ENCODE measurements around the gene TGM1.
"Not testable (repeated sequence)": the region's sequence is repeated elsewhere in the genome, so short reads cannot be mapped to it uniquely, and the experiment has no call there.

Gene TGM1

DNA sequence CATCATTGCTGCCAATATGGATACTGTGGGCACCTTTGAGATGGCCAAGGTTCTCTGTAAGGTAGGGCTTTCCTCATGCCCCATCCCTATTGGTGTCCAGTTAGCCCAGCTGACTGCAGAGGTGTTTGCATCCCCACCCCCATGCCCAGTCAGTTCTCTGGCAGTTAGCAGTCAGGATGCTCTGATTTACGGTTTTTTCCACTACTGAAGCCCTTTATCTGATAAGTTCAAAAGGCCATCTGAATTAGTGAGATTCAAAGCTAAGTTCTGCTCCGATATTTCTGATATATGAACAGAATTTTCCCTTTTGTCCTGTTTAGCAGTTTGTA is 29.5 kb downstream of the TGM1 start:
- no peak for DNase-seq (ENCODE audit: low read depth)

GRCh38 chr14:24232645-24233537 is 30.1 kb downstream of the TGM1 start, which contains the start of gene GMPR2:
Gene GMPR2, plus strand, starts transcription at chr14:24232929. Its CDS starts 325 bp downstream, at chr14:24233254.
- DNase-seq (ENCODE audit: low read depth): no peak

DNA sequence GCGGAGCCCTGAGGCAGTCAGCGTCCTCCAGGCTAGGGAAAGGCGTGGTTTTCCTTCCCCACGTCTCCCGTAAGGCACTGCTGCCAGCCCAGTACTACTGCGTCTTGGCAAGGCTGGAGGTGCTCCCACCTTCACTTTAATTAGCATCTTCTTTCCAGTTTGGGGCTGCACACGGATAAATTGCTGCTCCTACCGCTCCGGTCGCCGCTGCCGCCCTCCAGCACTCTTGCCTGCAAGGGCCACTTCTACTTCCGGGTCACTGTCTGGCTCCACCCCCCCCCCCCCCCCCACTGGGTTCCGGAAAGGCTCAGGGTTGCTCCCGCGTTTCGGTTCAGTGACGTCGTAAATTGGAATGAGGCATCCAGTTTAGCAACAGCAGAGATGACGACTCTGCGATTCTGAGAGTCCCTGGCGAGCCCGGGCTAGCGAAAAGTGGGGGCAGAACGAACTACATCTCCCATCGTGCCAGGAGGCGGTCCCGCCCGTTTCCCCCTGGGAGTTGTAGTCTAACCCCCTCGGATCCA is 30.8 kb downstream of the TGM1 start, which contains the start of gene NEDD8:
Gene NEDD8, minus strand, starts transcription at position 247 of the 524 bp plus-strand sequence. Its CDS starts 100 bp downstream, at position 147.
- peak; percentile 96 for DNase-seq (ENCODE audit: low read depth)

- DNase-seq (ENCODE audit: low read depth): no peak
Measured at GRCh38 chr14:24231263-24232120, 31.5 kb downstream of the TGM1 start.

GRCh38 chr14:24228902-24229301 is 34.1 kb downstream of the TGM1 start:
- no peak for DNase-seq (ENCODE audit: low read depth)

- no peak for DNase-seq (ENCODE audit: low read depth)
Measured at GRCh38 chr14:24226473-24226872, 36.5 kb downstream of the TGM1 start.

DNA sequence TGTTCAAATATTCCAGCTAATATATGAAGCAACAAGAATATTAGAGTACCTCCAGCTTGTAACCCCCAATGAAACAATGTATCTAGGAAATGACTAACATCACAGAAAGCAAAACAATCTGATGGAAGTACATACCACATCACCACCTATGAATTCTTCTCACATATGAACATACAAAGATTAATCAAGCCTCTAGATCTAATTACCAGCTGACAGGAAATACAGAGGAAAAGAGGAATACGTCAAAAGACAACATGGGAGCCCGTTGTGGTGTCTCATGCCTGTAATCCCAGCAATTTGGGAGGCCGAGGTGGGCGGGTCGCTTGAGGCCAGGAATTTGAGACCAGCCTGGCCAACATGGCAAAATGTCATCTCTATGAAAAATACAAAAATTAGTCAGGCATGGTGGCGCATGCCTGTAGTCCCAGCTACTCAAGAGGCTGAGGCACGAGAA is 38.3 kb downstream of the TGM1 start:
- DNase-seq (ENCODE audit: low read depth): peak; percentile 54

GRCh38 chr14:24222987-24223386 is 40.0 kb downstream of the TGM1 start:
- DNase-seq (ENCODE audit: low read depth): not testable (repeated sequence)

DNA sequence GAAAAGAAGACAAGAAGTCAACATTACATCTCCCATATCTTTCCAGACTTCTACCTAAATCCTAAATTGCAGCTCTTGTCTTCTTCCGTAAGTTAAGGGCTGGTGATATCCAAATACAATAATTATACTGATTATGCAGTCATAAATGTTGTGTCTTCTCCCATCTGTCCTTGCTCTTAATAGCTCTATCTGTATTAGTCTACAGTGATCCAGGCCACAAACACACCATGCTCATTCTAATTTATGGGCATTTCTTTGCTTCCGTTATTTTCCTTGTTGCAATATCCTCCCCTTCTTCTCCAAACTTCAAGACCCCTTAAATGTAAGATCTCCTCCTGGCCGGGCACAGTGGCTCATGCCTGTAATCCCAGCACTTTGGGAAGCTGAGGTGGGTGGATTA is 43.5 kb downstream of the TGM1 start:
- DNase-seq (ENCODE audit: low read depth): no peak

DNA sequence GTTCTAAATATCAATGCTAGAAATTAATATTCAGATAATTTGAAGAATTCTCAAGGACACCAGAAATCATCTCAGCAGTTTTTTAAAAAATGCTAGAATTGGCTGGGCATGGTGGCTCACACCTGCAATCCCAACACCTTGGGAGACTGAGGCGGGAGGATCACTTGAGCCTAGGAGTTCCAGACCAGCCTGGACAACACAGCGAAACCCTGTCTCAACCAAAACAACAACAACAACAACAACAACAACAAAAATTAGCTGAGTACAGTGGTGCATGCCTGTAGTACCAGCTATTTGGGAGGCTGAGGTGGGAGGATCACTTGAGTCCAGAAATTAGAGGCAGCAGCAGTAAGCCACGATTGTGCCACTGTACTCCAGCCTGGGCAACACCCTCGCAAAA is 43.9 kb downstream of the TGM1 start:
- DNase-seq (ENCODE audit: low read depth): no peak

DNA sequence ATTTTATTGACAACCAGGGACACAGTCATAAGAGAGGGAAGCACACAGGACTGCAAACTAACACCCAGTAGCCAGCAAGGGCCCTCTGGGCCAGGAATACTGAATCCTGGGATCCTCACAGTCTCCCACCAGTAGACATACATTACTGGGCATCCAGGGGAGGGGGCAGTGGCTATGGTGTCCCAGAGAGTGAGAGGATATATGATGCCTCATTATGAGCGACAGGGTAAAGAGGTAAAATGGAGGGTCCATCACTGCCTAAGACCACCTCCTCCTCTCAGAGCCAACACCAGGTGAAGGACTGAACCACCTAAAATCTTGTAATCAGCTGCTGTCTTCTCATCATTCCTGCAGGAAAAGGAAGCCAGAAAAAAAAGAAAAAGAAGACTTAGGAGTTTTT is 46.1 kb downstream of the TGM1 start:
- DNase-seq (ENCODE audit: low read depth): not testable (repeated sequence)

DNA sequence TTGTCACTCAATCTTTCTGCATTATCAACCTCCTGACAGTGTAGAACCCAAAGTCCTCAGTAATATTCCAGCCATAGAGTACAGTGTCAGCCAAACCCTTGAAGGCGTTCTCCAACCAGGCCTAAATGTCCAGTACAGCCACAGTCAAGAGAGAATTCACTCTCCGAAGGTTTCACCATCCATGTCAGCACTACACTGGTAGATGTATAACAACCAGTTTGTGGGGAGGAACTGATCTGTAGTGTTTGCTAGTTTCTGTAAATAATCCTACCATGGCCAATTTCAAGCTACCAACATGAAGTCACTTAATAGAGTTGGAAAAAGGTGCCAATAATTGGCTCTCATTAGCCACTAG is 46.7 kb downstream of the TGM1 start:
- no peak for DNase-seq (ENCODE audit: low read depth)

DNA sequence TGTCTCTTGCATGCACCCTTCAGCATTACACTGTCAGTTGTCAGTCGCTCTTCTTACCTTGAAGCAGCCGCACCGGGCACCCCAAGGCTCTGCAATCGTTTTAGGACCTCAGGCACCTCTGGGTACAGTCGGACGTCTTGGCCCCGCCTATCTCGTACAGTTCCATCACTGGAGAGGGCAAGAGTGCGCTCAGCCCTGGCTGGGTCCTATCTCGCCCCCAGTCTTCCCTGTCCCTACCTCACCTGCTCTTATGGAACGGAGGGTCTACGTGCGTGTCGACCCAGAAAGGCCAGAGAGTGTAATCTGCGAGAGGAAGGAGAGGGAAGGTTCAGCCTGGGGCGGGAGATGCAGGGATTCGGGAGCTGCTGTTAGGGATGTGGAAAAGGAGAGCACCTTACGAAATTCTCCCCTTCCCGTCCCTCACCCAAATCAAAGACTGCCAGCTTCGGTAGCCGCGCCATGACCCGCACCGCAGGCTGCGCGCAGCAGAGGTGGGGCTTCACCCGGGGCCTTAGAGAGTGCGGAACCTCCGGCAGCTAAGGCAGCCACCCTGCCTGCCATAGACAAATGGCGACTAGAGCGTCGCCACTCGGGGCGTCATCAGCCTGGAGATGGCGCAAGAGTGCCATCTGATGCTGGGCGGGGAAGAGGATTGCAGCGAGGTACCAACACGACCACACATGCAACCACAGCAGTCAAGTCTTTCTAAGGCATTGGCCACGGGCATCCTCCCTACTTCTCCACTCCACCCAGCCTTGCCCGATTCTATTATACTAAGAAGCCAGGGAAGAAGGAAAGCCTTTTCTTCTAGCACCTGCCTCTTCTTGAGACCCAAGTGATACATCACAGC is 47.3 kb downstream of the TGM1 start, which contains the start of gene MDP1:
Gene MDP1, minus strand, starts transcription at position 572 of the 850 bp plus-strand sequence. Its CDS starts 111 bp downstream, at position 461.
- DNase-seq (ENCODE audit: low read depth): peak; percentile 65

GRCh38 chr14:24213866-24214662 is 48.9 kb downstream of the TGM1 start:
- no peak for DNase-seq (ENCODE audit: low read depth)

GRCh38 chr14:24212924-24213865 is 49.8 kb downstream of the TGM1 start, which contains the start of gene CHMP4A:
Gene CHMP4A, minus strand, starts transcription at chr14:24213488. Its CDS starts 49 bp downstream, at chr14:24213439.
- DNase-seq (ENCODE audit: low read depth): peak; percentile 96

DNA sequence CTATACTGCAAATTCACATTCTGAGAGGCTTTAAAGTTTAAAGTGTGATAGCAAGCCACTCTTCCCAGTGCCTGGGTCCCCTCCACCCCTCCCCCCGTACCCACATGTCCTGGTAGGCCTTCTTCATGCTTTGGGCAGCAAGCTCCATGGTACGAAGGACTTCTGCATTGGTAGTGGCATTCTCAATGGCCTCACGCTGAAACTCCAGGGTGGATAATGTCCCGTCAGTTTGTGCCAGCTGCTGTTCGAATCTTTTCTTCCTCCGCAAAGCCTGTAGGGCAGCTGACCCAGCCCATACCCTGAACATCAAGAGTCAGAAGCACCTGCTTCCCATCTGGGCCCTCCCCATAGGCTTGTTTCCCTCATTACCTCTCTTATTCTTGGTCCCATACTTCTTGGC is 51.7 kb downstream of the TGM1 start:
- DNase-seq (ENCODE audit: low read depth): no peak

DNA sequence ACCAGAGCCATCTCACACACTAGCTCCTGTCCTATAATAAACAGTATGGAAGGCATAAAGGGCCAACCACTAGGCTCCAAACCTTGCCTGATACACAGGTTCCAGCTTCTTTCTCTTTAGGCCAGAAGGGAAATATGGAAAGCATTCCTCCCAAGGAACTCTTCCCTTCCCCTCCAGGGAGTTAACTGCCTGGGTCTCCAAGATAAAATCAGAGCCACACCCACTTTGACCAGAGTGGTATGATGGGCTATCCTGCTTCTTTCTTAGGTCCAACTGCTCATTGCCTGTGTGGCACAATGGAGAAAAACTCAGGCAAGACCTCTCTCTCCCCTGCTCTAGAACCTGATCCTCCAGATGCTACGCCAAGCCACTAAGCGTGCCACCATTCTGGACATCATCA is 55.4 kb downstream of the TGM1 start:
- no peak for DNase-seq (ENCODE audit: low read depth)

- DNase-seq (ENCODE audit: low read depth): no peak
Measured at GRCh38 chr14:24207104-24207551, 55.8 kb downstream of the TGM1 start.
